Measurements from ENCODE around the gene TNS4. TPM values are rescaled to one million over a fixed set of nuclear protein-coding genes. Genes with fewer than 3 reads are reported as not detected.
A peak's percentile ranks its signal among the peaks of the same experiment; 100 is the strongest.

TNS4 gene
- total and polyA plus RNA-seq, 9 of the 15 experiments (the other 6 are each of a cell fraction or from before 2014, with no cell fraction given): 0.04 to 0.73 (median 0.24) TPM; not detected in 1

- no peak for TF ChIP-seq CLOCK (CRISPR knock-in tag; IDR thresholded peaks at IDR 0.05; ENCODE audit: borderline replicate concordance)
- no peak for TF ChIP-seq NFXL1 (CRISPR knock-in tag; IDR thresholded peaks at IDR 0.05)
- no peak for TF ChIP-seq CBX8 (IDR thresholded peaks at IDR 0.05; ENCODE audit: borderline replicate concordance, extremely low read depth, low read depth, low read length, poor library complexity, severe bottlenecking)
- no peak for TF ChIP-seq ZNF707 (CRISPR knock-in tag; conservative IDR thresholded peaks at IDR 0.05)
- no peak for TF ChIP-seq ELF4 (CRISPR knock-in tag; IDR thresholded peaks at IDR 0.05)
- no peak for TF ChIP-seq TRIM24 (IDR thresholded peaks at IDR 0.05)
- no peak for TF ChIP-seq CAMTA2 (CRISPR knock-in tag; conservative IDR thresholded peaks at IDR 0.05)
- TF ChIP-seq HSF4 (CRISPR knock-in tag; IDR thresholded peaks at IDR 0.05; ENCODE audit: borderline replicate concordance): no peak
- TF ChIP-seq GABPA (tag; conservative IDR thresholded peaks at IDR 0.05; ENCODE audit: low read depth): no peak
- no peak for TF ChIP-seq EZH2 (IDR thresholded peaks at IDR 0.05; ENCODE audit: borderline replicate concordance, low read depth, low read length)
- TF ChIP-seq NR2F6 (CRISPR knock-in tag; IDR thresholded peaks at IDR 0.05): no peak
- TF ChIP-seq HEY1 (CRISPR knock-in tag; IDR thresholded peaks at IDR 0.05; ENCODE audit: borderline replicate concordance): no peak
- peak in 2 of 3 experiments; percentile 68 to 85 for TF ChIP-seq YY1 (IDR thresholded peaks at IDR 0.05; ENCODE audit: borderline replicate concordance in 1 of 3, control insufficient read depth in 1 of 3, extremely low read depth in 1 of 3, insufficient read depth in 3 of 3, insufficient read length in 1 of 3, insufficient replicate concordance in 2 of 3, low read depth in 1 of 3, low read length in 2 of 3)
- TF ChIP-seq ZNF583 (CRISPR knock-in tag; IDR thresholded peaks at IDR 0.05): peak; percentile 62; the same call in 1 of the 2 replicates
- no peak for TF ChIP-seq IFI16 (CRISPR knock-in tag; IDR thresholded peaks at IDR 0.05)
- peak; percentile 48; the same call in 1 of the 2 replicates for TF ChIP-seq ARID2 (IDR thresholded peaks at IDR 0.05)
- TF ChIP-seq DIDO1 (tag; IDR thresholded peaks at IDR 0.05; ENCODE audit: low read depth): no peak
- TF ChIP-seq ZNF740 (CRISPR knock-in tag; IDR thresholded peaks at IDR 0.05): peak; percentile 62; the same call in 1 of the 2 replicates
- TF ChIP-seq ZNF740 (tag; IDR thresholded peaks at IDR 0.05): 0 out of 4 replicates have a peak, but pooled peaks of 1 of the 2 experiments have one; percentile 15
- TF ChIP-seq GATA2 (CRISPR knock-in tag; IDR thresholded peaks at IDR 0.05): no peak
- no peak for TF ChIP-seq E2F8 (IDR thresholded peaks at IDR 0.05; ENCODE audit: low read depth, partially characterized antibody)
Observed at GRCh38 chr17:40443196-40443987, 58.0 kb downstream of the TNS4 start, which contains the start of gene IGFBP4 (continued).

Data from K562 (cell line).